ENCODE data around the gene SEMA4D. TPM values are rescaled to one million over a fixed set of nuclear protein-coding genes. Genes with fewer than 3 reads are reported as not detected.

SEMA4D gene
- total RNA-seq, 1 experiment from 2014 or later, result 48.4 TPM

DNA sequence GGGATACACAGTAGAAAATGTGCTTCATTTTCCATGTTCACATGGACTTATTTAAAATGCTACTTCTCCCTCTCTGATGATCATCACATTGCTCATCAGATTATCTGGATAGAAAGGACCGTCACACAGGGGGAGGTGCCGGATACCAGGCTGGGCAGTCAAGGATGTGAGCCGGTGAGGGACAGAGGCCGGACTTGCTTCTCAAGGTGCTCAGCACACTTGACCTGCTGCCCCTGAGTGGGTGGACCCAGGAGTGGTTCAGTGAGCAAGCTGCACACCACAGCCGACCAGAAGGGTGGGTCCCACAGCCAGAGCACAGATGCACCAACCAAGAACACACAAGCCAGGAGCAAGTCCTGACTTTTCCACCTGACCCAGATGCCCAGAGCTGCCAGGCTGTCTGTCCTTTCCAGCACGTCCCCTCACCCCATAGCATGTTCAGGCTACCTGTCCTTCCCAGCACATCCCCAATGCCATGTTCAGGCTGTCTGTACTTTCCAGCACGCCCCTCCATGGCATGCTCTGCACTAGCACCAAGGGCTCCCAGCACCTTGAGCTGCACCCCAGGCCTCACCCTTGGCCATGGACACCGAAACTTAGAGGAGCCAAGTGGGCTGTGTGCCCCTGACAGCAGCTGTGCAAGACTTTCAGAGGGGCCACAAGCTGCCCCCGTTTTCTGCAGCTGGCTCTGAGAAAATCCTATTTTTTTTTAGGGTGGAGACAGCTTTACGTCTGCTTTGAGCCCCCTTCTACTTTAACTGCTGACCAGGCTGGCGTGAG, 101.8 kb downstream of the SEMA4D start:
- Histone ChIP-seq H3K27me3 (ENCODE audit: insufficient read depth, low read depth) (no peaks in the 10 kb centered on the region), H3K9me3 (ENCODE audit: insufficient read depth, low read depth) (no peaks in the 10 kb centered on the region), H3K9me2 (ENCODE audit: insufficient read depth) (no peaks in the 10 kb centered on the region), H3K4me3 (no peak overlapping the region), H3K27ac (no peak overlapping the region), H2AFZ (no peak overlapping the region), H3K36me3 (ENCODE audit: low read depth) (no peaks in the 10 kb centered on the region), H3F3A (ENCODE audit: insufficient read depth, low read depth) (no peaks in the 10 kb centered on the region), H3K4me2 (no peak overlapping the region), H3K79me2 (ENCODE audit: low read depth) (no peaks in the 10 kb centered on the region), H3K4me1 (replicated peaks; ENCODE audit: insufficient read depth) (no peaks in the 10 kb centered on the region), H4K20me1 (ENCODE audit: insufficient read depth) (no peaks in the 10 kb centered on the region)
- no peak for DNase-seq
- intact Hi-C loops (cut with micrococcal nuclease; ENCODE audit: unreplicated experiment), result no loop called here
- BruUV-seq (replicated peaks), result no TSS peak
- ChIA-PET POLR2A (ENCODE audit: unreplicated experiment) (no interaction called here), CTCF (no interaction called here)
- TF ChIP-seq EZH2 (IDR thresholded peaks at IDR 0.05; ENCODE audit: low read depth) (no peak), CTCF (conservative IDR thresholded peaks at IDR 0.05) (no peak)

DNA sequence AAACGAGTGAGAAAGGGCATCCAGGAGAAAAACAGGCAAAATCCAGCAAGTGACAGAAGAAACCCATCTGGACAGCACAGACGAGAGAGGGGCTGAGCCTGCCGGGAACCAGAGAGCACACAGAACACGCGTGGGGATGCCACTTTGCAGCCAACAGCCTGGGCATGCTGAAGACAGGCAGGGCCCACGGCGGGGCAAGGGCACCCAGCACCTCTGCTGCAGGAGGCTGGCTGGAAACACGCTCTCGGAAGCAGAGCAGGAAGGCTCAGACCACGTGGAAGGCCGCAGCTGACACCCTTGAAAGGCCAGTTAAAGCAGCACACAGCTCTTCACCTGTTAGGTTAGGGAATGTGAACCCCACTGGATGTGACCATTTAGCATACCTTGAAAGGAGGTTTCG, 103.5 kb downstream of the SEMA4D start:
- Histone ChIP-seq H2AFZ (no peak overlapping the region), H3K4me2 (no peak overlapping the region), H3K9me3 (ENCODE audit: insufficient read depth, low read depth) (no peaks in the 10 kb centered on the region), H3K27ac (no peak overlapping the region), H4K20me1 (ENCODE audit: insufficient read depth) (no peaks in the 10 kb centered on the region), H3K79me2 (ENCODE audit: low read depth) (no peaks in the 10 kb centered on the region), H3K36me3 (ENCODE audit: low read depth) (no peaks in the 10 kb centered on the region), H3K9me2 (ENCODE audit: insufficient read depth) (no peaks in the 10 kb centered on the region), H3F3A (ENCODE audit: insufficient read depth, low read depth) (no peaks in the 10 kb centered on the region), H3K4me1 (replicated peaks; ENCODE audit: insufficient read depth) (no peaks in the 10 kb centered on the region), H3K27me3 (ENCODE audit: insufficient read depth, low read depth) (no peaks in the 10 kb centered on the region), H3K4me3 (no peak overlapping the region)
- POLR2A ChIA-PET (ENCODE audit: unreplicated experiment), result no interaction called here
- TF ChIP-seq CTCF (conservative IDR thresholded peaks at IDR 0.05) (no peak), EZH2 (IDR thresholded peaks at IDR 0.05; ENCODE audit: low read depth) (no peak)
- intact Hi-C loops (cut with micrococcal nuclease; ENCODE audit: unreplicated experiment), result no loop called here
- BruUV-seq (replicated peaks), result no TSS peak
- DNase-seq, result no peak
- CTCF ChIA-PET, result no interaction called here

DNA sequence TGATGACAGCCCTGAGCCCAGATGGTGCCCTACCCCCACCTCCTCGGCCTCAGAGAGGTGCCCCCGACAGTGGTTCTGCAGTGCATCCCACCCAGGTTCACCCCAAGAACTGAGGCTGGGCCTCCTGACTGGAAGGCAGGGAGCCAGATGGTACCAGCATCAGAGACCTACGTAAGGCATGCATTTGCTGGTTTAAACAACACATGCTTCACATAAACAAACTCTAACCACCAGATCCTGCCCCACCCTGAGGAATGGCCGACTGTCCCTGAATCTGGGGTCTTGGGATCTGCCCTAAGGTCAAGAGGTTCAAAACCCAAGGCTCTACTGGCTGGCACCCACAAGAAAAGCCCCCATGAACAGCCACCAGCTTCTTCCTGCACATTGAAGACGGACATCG, 106.3 kb downstream of the SEMA4D start:
- Histone ChIP-seq H3K9me2 (ENCODE audit: insufficient read depth) (no peaks in the 10 kb centered on the region), H3K79me2 (ENCODE audit: low read depth) (no peaks in the 10 kb centered on the region), H3K4me2 (no peak overlapping the region), H3K27ac (no peak overlapping the region), H3K36me3 (ENCODE audit: low read depth) (peaks cover 2% of the 10 kb centered on the region; the same call in 1 of the 2 replicates), H3K4me3 (no peak overlapping the region), H3K9me3 (ENCODE audit: insufficient read depth, low read depth) (no peaks in the 10 kb centered on the region), H3K4me1 (replicated peaks; ENCODE audit: insufficient read depth) (no peaks in the 10 kb centered on the region), H3F3A (ENCODE audit: insufficient read depth, low read depth) (no peaks in the 10 kb centered on the region), H4K20me1 (ENCODE audit: insufficient read depth) (no peaks in the 10 kb centered on the region; the same call in 1 of the 2 replicates), H3K27me3 (ENCODE audit: insufficient read depth, low read depth) (no peaks in the 10 kb centered on the region), H2AFZ (no peak overlapping the region)
- no TSS peak for BruUV-seq (replicated peaks)
- DNase-seq, result no peak
- ChIA-PET CTCF (no interaction called here), POLR2A (ENCODE audit: unreplicated experiment) (interaction anchor here (0.6 kb wide), 1 partner anchor 197 kb away, joined by 3 read pairs; no protein-coding TSS in a partner anchor)
- no peak for TF ChIP-seq EZH2 (IDR thresholded peaks at IDR 0.05; ENCODE audit: low read depth)
- no peak for TF ChIP-seq CTCF (conservative IDR thresholded peaks at IDR 0.05)
- intact Hi-C loops (cut with micrococcal nuclease; ENCODE audit: unreplicated experiment), result no loop called here

Measured in PC-9 (cell line).